Measurements from ENCODE around the gene ST3GAL6. TPM values are rescaled to one million over a fixed set of nuclear protein-coding genes. Genes with fewer than 3 reads are reported as not detected.

ST3GAL6 gene
- total RNA-seq, 4 donors from 2014 or later: 7.4 to 15.0 (median 11.3) TPM

DNA sequence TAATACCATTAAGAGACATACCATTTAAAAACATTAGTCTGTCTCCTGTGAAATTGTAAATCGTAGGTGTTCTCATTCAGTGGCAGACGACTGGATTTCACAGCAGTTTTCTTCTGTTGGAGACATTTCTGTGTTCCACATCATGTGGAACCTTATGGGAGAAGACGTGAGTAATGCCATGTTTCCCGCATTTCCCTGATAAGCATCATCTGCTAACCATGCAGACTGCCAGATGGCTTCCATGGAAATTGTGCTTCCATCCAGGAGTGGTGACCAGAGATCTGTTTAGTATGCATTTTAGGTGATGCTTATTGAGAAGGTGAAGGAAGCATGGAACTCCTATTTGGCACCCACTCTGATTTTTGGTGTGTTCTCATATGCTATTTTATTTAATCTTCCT lies 28.4 kb upstream of the ST3GAL6 start:
- Histone ChIP-seq H3K27me3 (no peaks in the 10 kb centered on the region), H3K4me1 (peaks cover 7 to 10% of the 10 kb centered on the region in 2 donors), H3K4me3 (no peak overlapping the region), H3K9me3 (no peaks in the 10 kb centered on the region), H3K27ac (no peak overlapping the region), H3K36me3 (no peaks in the 10 kb centered on the region)
- TF ChIP-seq, protein P1, sequence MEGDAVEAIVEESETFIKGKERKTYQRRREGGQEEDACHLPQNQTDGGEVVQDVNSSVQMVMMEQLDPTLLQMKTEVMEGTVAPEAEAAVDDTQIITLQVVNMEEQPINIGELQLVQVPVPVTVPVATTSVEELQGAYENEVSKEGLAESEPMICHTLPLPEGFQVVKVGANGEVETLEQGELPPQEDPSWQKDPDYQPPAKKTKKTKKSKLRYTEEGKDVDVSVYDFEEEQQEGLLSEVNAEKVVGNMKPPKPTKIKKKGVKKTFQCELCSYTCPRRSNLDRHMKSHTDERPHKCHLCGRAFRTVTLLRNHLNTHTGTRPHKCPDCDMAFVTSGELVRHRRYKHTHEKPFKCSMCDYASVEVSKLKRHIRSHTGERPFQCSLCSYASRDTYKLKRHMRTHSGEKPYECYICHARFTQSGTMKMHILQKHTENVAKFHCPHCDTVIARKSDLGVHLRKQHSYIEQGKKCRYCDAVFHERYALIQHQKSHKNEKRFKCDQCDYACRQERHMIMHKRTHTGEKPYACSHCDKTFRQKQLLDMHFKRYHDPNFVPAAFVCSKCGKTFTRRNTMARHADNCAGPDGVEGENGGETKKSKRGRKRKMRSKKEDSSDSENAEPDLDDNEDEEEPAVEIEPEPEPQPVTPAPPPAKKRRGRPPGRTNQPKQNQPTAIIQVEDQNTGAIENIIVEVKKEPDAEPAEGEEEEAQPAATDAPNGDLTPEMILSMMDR (IDR thresholded peaks at IDR 0.05 in 4 of 5, conservative IDR thresholded peaks at IDR 0.05 in 1 of 5): no peak
- in situ Hi-C loops (cut with MboI; ENCODE audit: low sequenced_read_pairs in 4 of 4): no loop called here
- intact Hi-C loops (cut with DNase I; ENCODE audit: low total_unique reads): loop anchor here (10.0 kb wide), 1 partner anchor 140 kb away; the partner anchor contains the start of gene CPOX
- ATAC-seq: no peak
- DNase-seq: no peak

DNA sequence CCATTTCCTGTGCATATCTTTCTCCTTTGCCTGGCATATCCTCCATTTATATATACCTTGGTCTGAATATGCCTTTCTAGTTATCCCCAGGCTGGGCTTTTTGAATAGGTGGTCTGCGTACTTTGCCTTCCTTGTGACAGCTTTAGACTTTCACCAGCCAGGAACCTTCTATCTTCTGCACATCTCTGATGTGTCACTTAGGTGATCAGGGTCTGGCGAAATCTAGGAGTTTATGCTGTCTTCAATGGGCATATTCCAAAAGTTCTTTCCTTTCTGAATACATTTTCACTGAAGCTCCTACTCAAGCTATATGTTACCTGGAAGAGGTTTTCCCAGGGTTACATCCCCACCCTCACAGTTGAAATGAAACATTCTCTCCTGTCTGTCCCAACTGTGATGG lies 27.8 kb upstream of the ST3GAL6 start:
- Histone ChIP-seq H3K4me3 (no peak overlapping the region), H3K27ac (no peak overlapping the region), H3K27me3 (no peaks in the 10 kb centered on the region), H3K9me3 (no peaks in the 10 kb centered on the region), H3K4me1 (peaks cover 7 to 10% of the 10 kb centered on the region in 2 donors), H3K36me3 (no peaks in the 10 kb centered on the region)
- DNase-seq: no peak
- in situ Hi-C loops (cut with MboI; ENCODE audit: low sequenced_read_pairs in 4 of 4) (no loop called here), intact Hi-C loops (cut with DNase I; ENCODE audit: low total_unique reads) (loop anchor here (10.0 kb wide), 1 partner anchor 140 kb away; the partner anchor contains the start of gene CPOX)
- no peak for TF ChIP-seq POLR2A (IDR thresholded peaks at IDR 0.05)
- TF ChIP-seq, protein P1 (IDR thresholded peaks at IDR 0.05 in 4 of 5, conservative IDR thresholded peaks at IDR 0.05 in 1 of 5): no peak
- ATAC-seq: no peak

DNA sequence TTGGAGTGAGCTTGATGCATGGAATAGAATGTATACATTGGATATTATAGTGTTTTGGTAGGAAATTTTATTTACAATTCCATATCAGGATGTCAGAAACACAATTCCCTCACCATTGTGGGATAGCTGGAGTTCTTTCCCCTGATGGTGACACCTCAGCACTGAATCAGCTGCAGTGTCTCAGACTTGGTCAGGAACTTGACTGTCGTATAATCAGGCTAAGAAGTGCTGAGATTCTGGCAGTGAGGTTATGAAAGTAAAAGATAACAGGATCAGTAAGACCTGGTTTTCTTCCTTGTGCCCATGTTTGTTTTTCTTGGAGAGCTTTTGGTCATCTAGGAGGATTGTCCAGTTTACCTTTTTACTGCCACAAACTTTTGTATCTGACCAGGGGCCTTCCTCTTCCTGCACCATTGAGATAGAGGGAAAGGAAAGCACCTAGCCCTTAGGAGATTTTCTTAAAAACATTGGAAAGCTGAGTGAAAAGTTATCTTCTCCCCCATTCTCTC lies 27.3 kb upstream of the ST3GAL6 start:
- ATAC-seq (no peak), DNase-seq (no peak)
- intact Hi-C loops (cut with DNase I; ENCODE audit: low total_unique reads): loop anchor here (10.0 kb wide), 1 partner anchor 141 kb away; the partner anchor contains the start of gene CPOX
- TF ChIP-seq POLR2A (IDR thresholded peaks at IDR 0.05): no peak
- TF ChIP-seq, protein P1 (IDR thresholded peaks at IDR 0.05 in 4 of 5, conservative IDR thresholded peaks at IDR 0.05 in 1 of 5): no peak
- H3K27ac ChIP-seq: no peak overlapping the region
- H3K4me3 ChIP-seq: no peak overlapping the region
- no peaks in the 10 kb centered on the region for H3K36me3 ChIP-seq
- no peaks in the 10 kb centered on the region for H3K9me3 ChIP-seq
- H3K4me1 ChIP-seq: peaks cover 7 to 10% of the 10 kb centered on the region in 2 donors
- H3K27me3 ChIP-seq: no peaks in the 10 kb centered on the region
- in situ Hi-C loops (cut with MboI; ENCODE audit: low sequenced_read_pairs in 4 of 4): no loop called here

DNA sequence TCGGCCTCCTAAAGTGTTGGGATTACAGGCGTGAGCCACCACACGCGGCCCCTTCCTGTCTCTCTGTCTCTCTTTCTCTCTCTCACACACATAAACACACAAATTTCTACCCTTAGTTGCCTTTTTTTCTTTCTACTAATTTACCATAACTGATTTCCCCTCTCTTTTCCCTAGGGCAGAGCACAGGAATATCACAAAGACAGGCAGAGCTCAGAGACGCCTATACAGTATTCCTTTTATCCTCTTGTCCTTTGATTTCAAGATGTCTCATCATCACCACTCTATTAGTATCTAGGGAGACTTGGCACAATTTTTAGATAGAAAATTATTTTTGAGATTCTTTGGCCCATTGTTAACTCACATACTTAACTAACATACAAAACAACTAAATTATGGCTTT lies 25.8 kb upstream of the ST3GAL6 start:
- DNase-seq (no peak), ATAC-seq (no peak)
- TF ChIP-seq POLR2A (IDR thresholded peaks at IDR 0.05): no peak
- TF ChIP-seq, protein P1 (IDR thresholded peaks at IDR 0.05 in 4 of 5, conservative IDR thresholded peaks at IDR 0.05 in 1 of 5): no peak
- intact Hi-C loops (cut with DNase I; ENCODE audit: low total_unique reads): loop anchor here (10.0 kb wide), 1 partner anchor 142 kb away; the partner anchor contains the start of gene CPOX
- Histone ChIP-seq H3K9me3 (no peaks in the 10 kb centered on the region), H3K4me1 (peaks cover 7 to 14% of the 10 kb centered on the region in 2 donors), H3K4me3 (no peak overlapping the region), H3K27ac (no peak overlapping the region), H3K36me3 (no peaks in the 10 kb centered on the region), H3K27me3 (no peaks in the 10 kb centered on the region)
- in situ Hi-C loops (cut with MboI; ENCODE audit: low sequenced_read_pairs in 4 of 4): no loop called here

DNA sequence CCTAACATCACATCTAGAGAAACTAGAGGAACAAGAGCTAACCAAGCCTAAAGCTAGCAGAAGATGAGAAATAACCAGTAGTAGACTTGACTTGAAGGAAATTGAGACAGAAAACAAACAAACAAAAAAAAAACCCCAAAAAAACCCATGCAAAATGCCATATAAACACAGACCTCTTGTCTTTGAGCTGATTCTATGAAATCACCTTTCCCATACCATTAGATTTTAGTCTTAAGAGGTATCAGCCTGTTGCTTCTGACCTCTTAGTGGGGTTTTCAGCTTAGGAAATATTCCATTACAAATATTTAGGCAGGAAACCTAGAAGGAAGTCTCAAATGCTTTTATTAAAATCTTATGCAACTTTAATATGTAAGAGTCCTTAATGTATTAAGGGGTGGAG lies 23.9 kb upstream of the ST3GAL6 start:
- Histone ChIP-seq H3K4me1 (peaks cover 4 to 7% of the 10 kb centered on the region in 2 donors), H3K4me3 (no peak overlapping the region), H3K36me3 (no peaks in the 10 kb centered on the region), H3K9me3 (no peaks in the 10 kb centered on the region), H3K27ac (no peak overlapping the region), H3K27me3 (no peaks in the 10 kb centered on the region)
- DNase-seq (no peak), ATAC-seq (no peak)
- in situ Hi-C loops (cut with MboI; ENCODE audit: low sequenced_read_pairs in 4 of 4) (no loop called here), intact Hi-C loops (cut with DNase I; ENCODE audit: low total_unique reads) (loop anchor here (10.0 kb wide), 1 partner anchor 144 kb away; the partner anchor contains the start of gene CPOX)
- no peak for TF ChIP-seq POLR2A (IDR thresholded peaks at IDR 0.05)
- TF ChIP-seq, protein P1 (IDR thresholded peaks at IDR 0.05 in 4 of 5, conservative IDR thresholded peaks at IDR 0.05 in 1 of 5): no peak

Measured in gastrocnemius medialis (tissue), 4 donors.